GM21367 (cell line): ENCODE results near the gene MAMLD1.
"Not testable (repeated sequence)": the region's sequence is repeated elsewhere in the genome, so short reads cannot be mapped to it uniquely, and the experiment has no call there.

Experiments
- ATAC-seq: cut with Tn5 transposase; IDR thresholded peaks from one replicate; pipeline ENCODE4 v1.9.1; 2021; ENCODE audit not compliant: unreplicated experiment

The MAMLD1 gene

GRCh38 chrX:150362599-150363481 is at the start of gene MAMLD1:
Gene MAMLD1 (plus strand): TSS chrX:150363317. CDS start chrX:150445517, 82,200 bp downstream.
- no peak for ATAC-seq

GRCh38 chrX:150313514-150313913 is 49.6 kb upstream of the MAMLD1 start:
- no peak for ATAC-seq

GRCh38 chrX:150314186-150314585 is 48.9 kb upstream of the MAMLD1 start:
- no peak for ATAC-seq

GRCh38 chrX:150316564-150316963 is 46.6 kb upstream of the MAMLD1 start:
- no peak for ATAC-seq

GRCh38 chrX:150323020-150323419 is 40.1 kb upstream of the MAMLD1 start:
- no peak for ATAC-seq

- ATAC-seq: no peak
Observed at GRCh38 chrX:150324035-150324728, 38.9 kb upstream of the MAMLD1 start.

- no peak for ATAC-seq
Observed at GRCh38 chrX:150324919-150325318, 38.2 kb upstream of the MAMLD1 start.

GRCh38 chrX:150326541-150327247 is 36.4 kb upstream of the MAMLD1 start:
- ATAC-seq: no peak

- ATAC-seq: no peak
Observed at GRCh38 chrX:150329282-150329681, 33.8 kb upstream of the MAMLD1 start.

- no peak for ATAC-seq
Observed at GRCh38 chrX:150329868-150330267, 33.2 kb upstream of the MAMLD1 start.

GRCh38 chrX:150332023-150332422 is 31.1 kb upstream of the MAMLD1 start:
- no peak for ATAC-seq

- no peak for ATAC-seq
Observed at GRCh38 chrX:150334100-150334499, 29.0 kb upstream of the MAMLD1 start.

GRCh38 chrX:150334981-150335380 is 28.1 kb upstream of the MAMLD1 start:
- ATAC-seq: no peak

GRCh38 chrX:150337026-150337425 is 26.1 kb upstream of the MAMLD1 start:
- ATAC-seq: no peak

GRCh38 chrX:150337536-150337935 is 25.6 kb upstream of the MAMLD1 start:
- ATAC-seq: no peak

- ATAC-seq: no peak
Observed at GRCh38 chrX:150338615-150339014, 24.5 kb upstream of the MAMLD1 start.

GRCh38 chrX:150339736-150340135 is 23.4 kb upstream of the MAMLD1 start:
- ATAC-seq: no peak

- ATAC-seq: not testable (repeated sequence)
Observed at GRCh38 chrX:150340326-150340725, 22.8 kb upstream of the MAMLD1 start.

GRCh38 chrX:150347471-150347870 is 15.6 kb upstream of the MAMLD1 start:
- no peak for ATAC-seq

GRCh38 chrX:150348365-150348764 is 14.8 kb upstream of the MAMLD1 start:
- no peak for ATAC-seq

GRCh38 chrX:150352114-150352513 is 11.0 kb upstream of the MAMLD1 start:
- no peak for ATAC-seq

- no peak for ATAC-seq
Observed at GRCh38 chrX:150352581-150352980, 10.5 kb upstream of the MAMLD1 start.
